GM12878 (cell line): Measurements from ENCODE around the gene ZBTB5. TPM values are rescaled to one million over a fixed set of nuclear protein-coding genes. Genes with fewer than 3 reads are reported as not detected.

Source experiments
- ATAC-seq: fragments of 200-7000 bp; cut with Tn5 transposase; 3 replicates; pipeline ENCODE4 v1.9.1; 2020; ENCODE audit warnings: mild to moderate bottlenecking, moderate library complexity
- BruUV-seq: library from RNA; stranded (reverse); fragments of 400-500 nt; replicated peaks from 2 replicates; lab custom pipeline; 2021; lab: Mats Ljungman, UMichigan
- CTCF ChIA-PET: fragments of 300-600 bp; sonication (Branson Sonifier 250); formaldehyde crosslinking; extraction: SDS; loops from one replicate; lab custom pipeline; 2021; ENCODE audit warnings: inconsistent platforms; lab: Yijun Ruan, JAX
- POLR2A ChIA-PET: fragments of 350-600 bp; formaldehyde crosslinking; extraction: SDS; loops from one replicate; lab custom pipeline; 2021; ENCODE audit warnings: inconsistent platforms; lab: Charles Lee
- RAD21 ChIA-PET: fragments of 300-600 bp; sonication (Branson Sonifier 250); formaldehyde crosslinking; loops from one replicate; lab custom pipeline; 2023; ENCODE audit warnings: antibody characterized with exemption; ENCODE audit not compliant: unreplicated experiment; lab: Charles Lee
- SMC1A ChIA-PET: fragments of 300-600 bp; sonication (Branson Sonifier 250); formaldehyde crosslinking; loops from one replicate; lab custom pipeline; 2023; ENCODE audit not compliant: unreplicated experiment, uncharacterized antibody; lab: Charles Lee
- DNase-seq: peaks from one replicate; pipeline ENCODE4 v3.0.0-alpha.2; 2011; ENCODE audit warnings: low read depth, low spot score
- FAIRE-seq: peaks from 3 replicates; lab custom pipeline; 2011; peaks lifted over from hg19 to GRCh38; lab: Jason Lieb, UNC
- H2AFZ ChIP-seq: 2 replicates; pipeline ENCODE4 v1.6.0; 2011; ENCODE audit warnings: low read depth, low read length, control low read depth; ENCODE audit not compliant: control insufficient read depth
- H3K27ac ChIP-seq: 2 replicates; pipeline ENCODE4 v1.5.1; 2011; ENCODE audit warnings: control low read depth; ENCODE audit not compliant: control insufficient read depth, insufficient read depth
- H3K27me3 ChIP-seq, 2 experiments: replicated peaks in 1 of 2; 2 replicates each; pipeline versions ENCODE4 v1.6.0 to v1.6.1; 2011; ENCODE audit warnings: low read length in 1 of 2; ENCODE audit not compliant: control insufficient read depth in 2 of 2, insufficient read depth in 2 of 2
- H3K36me3 ChIP-seq, 2 experiments: 2 replicates each; pipeline ENCODE4 v1.5.1; 2011; ENCODE audit warnings: low read length in 1 of 2; ENCODE audit not compliant: control insufficient read depth in 2 of 2, insufficient read depth in 2 of 2
- H3K4me1 ChIP-seq: 2 replicates; pipeline ENCODE4 v1.6.1; 2011; ENCODE audit warnings: mild to moderate bottlenecking, low read length, moderate library complexity, mixed read lengths; ENCODE audit not compliant: control insufficient read depth, insufficient read depth
- H3K4me2 ChIP-seq: 2 replicates; pipeline ENCODE4 v1.6.0; 2011; ENCODE audit warnings: control low read depth; ENCODE audit not compliant: control insufficient read depth, insufficient read depth
- H3K4me3 ChIP-seq: fragments of 200-600 bp; sonication (generic); 2 replicates; pipeline ENCODE4 v1.5.1; 2016
- H3K79me2 ChIP-seq: 2 replicates; pipeline ENCODE4 v1.6.0; 2011; ENCODE audit warnings: low read length; ENCODE audit not compliant: control insufficient read depth, insufficient read depth
- H3K9ac ChIP-seq: 2 replicates; pipeline ENCODE4 v1.8.0; 2011; ENCODE audit warnings: low read length, control low read depth, mixed read lengths; ENCODE audit not compliant: control insufficient read depth, insufficient read depth
- H3K9me3 ChIP-seq: replicated peaks from 3 replicates; pipeline ENCODE4 v1.5.1; 2011; ENCODE audit warnings: mild to moderate bottlenecking, low read length; ENCODE audit not compliant: control insufficient read depth, insufficient read depth
- H4K20me1 ChIP-seq: 2 replicates; pipeline ENCODE4 v1.6.0; 2011; ENCODE audit not compliant: control insufficient read depth, insufficient read depth
- IRF3 ChIP-seq: fragments of 450-650 bp; IDR thresholded peaks from 2 replicates; pipeline ENCODE4 v1.6.1; 2014; ENCODE audit warnings: mild to moderate bottlenecking
- KAT2A ChIP-seq: conservative IDR thresholded peaks from 2 replicates; pipeline ENCODE4 v1.6.1; 2011; ENCODE audit warnings: low read depth, low read length; ENCODE audit not compliant: control insufficient read depth
- MAX ChIP-seq: IDR thresholded peaks from 2 replicates; pipeline ENCODE4 v1.6.1; 2012; ENCODE audit warnings: low read depth, low read length, improper control_type of control experiment
- POU2F2 ChIP-seq: IDR thresholded peaks from 3 replicates; pipeline ENCODE4 v1.6.1; 2011; ENCODE audit warnings: low read depth, mild to moderate bottlenecking, low read length, borderline replicate concordance
- REST ChIP-seq: IDR thresholded peaks from 2 replicates; pipeline ENCODE4 v1.6.1; 2012; ENCODE audit warnings: mild to moderate bottlenecking, low read depth, low read length
- SIN3A ChIP-seq: IDR thresholded peaks from 2 replicates; pipeline ENCODE4 v1.6.1; 2012; ENCODE audit warnings: low read depth, low read length, improper control_type of control experiment
- SMARCA5 ChIP-seq: fragments of 450-650 bp; IDR thresholded peaks from 2 replicates; pipeline ENCODE4 v1.6.1; 2017; ENCODE audit warnings: mild to moderate bottlenecking
- TCF12 ChIP-seq: IDR thresholded peaks from 2 replicates; pipeline ENCODE4 v1.6.1; 2011; ENCODE audit warnings: low read depth, mild to moderate bottlenecking, low read length
- USF1 ChIP-seq: IDR thresholded peaks from 2 replicates; pipeline ENCODE4 v1.6.1; 2011; ENCODE audit warnings: borderline replicate concordance, low read depth, mild to moderate bottlenecking, moderate library complexity, mixed read lengths, low read length; ENCODE audit not compliant: insufficient read depth; ENCODE audit errors: extremely low read length
- ZZZ3 ChIP-seq: IDR thresholded peaks from 2 replicates; pipeline ENCODE4 v1.6.1; 2011; ENCODE audit warnings: low read depth; ENCODE audit not compliant: control insufficient read depth, insufficient read length
- WGBS: methylation state at CpG from one replicate; pipeline ENCODE4 v1.1.6; 2016; ENCODE audit warnings: low lambda C conversion rate; ENCODE audit not compliant: insufficient replicate concordance, insufficient coverage; ENCODE audit errors: missing lambda C conversion rate; 5-methylcytosine and 5-hydroxymethylcytosine counted together
- in situ Hi-C: fragments of 300-500 bp; cut with MboI; formaldehyde crosslinking; loops from 9 replicates; pipeline ENCODE4 v1.14.3; 2018; ENCODE audit warnings: mixed read lengths
- intact Hi-C: fragments of 100-400 bp; cut with micrococcal nuclease; formaldehyde crosslinking; loops from one replicate; pipeline ENCODE4 v1.14.2; 2022; ENCODE audit not compliant: unreplicated experiment
- polyA plus RNA-seq, 11 experiments: library from polyadenylated mRNA; depleted of rRNA in 4 of 11; unstranded in 6 of 11; stranded (reverse) in 5 of 11; fragments of >200 nt; fragmentation: Nextera tagmentation in 4 of 11; fragmentation: Illumina TruSeq in 1 of 11; extraction: Ambion mirVana in 4 of 11; extraction: Trizol in 1 of 11; gene quantifications; 1 replicate in 1 of 11; 2 replicates in 10 of 11; pipeline versions ENCODE4 v1.2.1 to v1.2.3, GENCODE V29; 2011 to 2016; ENCODE audit warnings: inconsistent platforms in 2 of 11, missing spikeins in 2 of 11, low read depth in 1 of 11
- total RNA-seq, 4 experiments: library from RNA; depleted of rRNA in 3 of 4; stranded (reverse); fragments of >200 nt in 3 of 4; fragmentation: Illumina TruSeq in 1 of 4; extraction: Trizol in 1 of 4; gene quantifications; 2 replicates each; pipeline versions ENCODE4 v1.2.1 to v1.2.3, GENCODE V29; 2013 to 2021
- TF ChIP-seq, protein P1 (sequence below): fragments of 450-650 bp; IDR thresholded peaks from 2 replicates; pipeline ENCODE4 v1.6.1; 2018; ENCODE audit warnings: borderline replicate concordance, mild to moderate bottlenecking; ENCODE audit not compliant: partially characterized antibody
- TF ChIP-seq, protein P2 (sequence below): fragments of 450-650 bp; IDR thresholded peaks from 2 replicates; pipeline ENCODE4 v1.6.1; 2018; ENCODE audit warnings: mild to moderate bottlenecking, low read depth, moderate library complexity; ENCODE audit not compliant: partially characterized antibody

Gene ZBTB5
- total and polyA plus RNA-seq, 10 of the 15 experiments (the other 5 are each of a cell fraction or from before 2014, with no cell fraction given), result 1.4 to 32.5 (median 12.1) TPM

GRCh38 chr9:37413311-37413710 lies 51.9 kb downstream of the ZBTB5 start:
- no peak overlapping the region for H2AFZ ChIP-seq
- no peak overlapping the region for H3K4me3 ChIP-seq
- intact Hi-C loops, result no loop called here
- CTCF ChIA-PET, result interaction anchor here (0.7 to 15.1 kb wide), 9 partner anchors 11 to 540 kb away, joined by 3 to 220 read pairs (median 4); no protein-coding TSS in a partner anchor
- SMC1A ChIA-PET, result interaction anchor here (1.0 to 1.9 kb wide), 14 partner anchors 10 to 420 kb away, joined by 3 to 5 read pairs (median 3); no protein-coding TSS in a partner anchor
- RAD21 ChIA-PET, result interaction anchor here (0.7 to 3.1 kb wide), 3 partner anchors 9 to 11 kb away, joined by 3 to 31 read pairs (median 4); partner anchors contain the start of gene GRHPR
- H3K9me3 ChIP-seq, result no peaks in the 10 kb centered on the region
- BruUV-seq, result no TSS peak
- H3K36me3 ChIP-seq, result no peaks in the 10 kb centered on the region
- H3K27ac ChIP-seq, result no peak overlapping the region
- no peak for DNase-seq
- ATAC-seq, result no peak
- in situ Hi-C loops, result no loop called here
- H4K20me1 ChIP-seq, result no peaks in the 10 kb centered on the region
- H3K9ac ChIP-seq, result no peak overlapping the region
- POLR2A ChIA-PET, result interaction anchor here (0.8 to 15.5 kb wide), 7 partner anchors 9 to 392 kb away, joined by 3 to 212 read pairs (median 4); partner anchors contain the start of genes GRHPR and POLR1E
- WGBS, result 96% methylated on average over 4 of the region's 4 CpGs
- H3K79me2 ChIP-seq, result peaks cover 23% of the 10 kb centered on the region
- no peak for FAIRE-seq
- H3K27me3 ChIP-seq, result no peaks in the 10 kb centered on the region
- H3K4me1 ChIP-seq, result peaks cover 61% of the 10 kb centered on the region
- H3K4me2 ChIP-seq, result no peak overlapping the region
- TF ChIP-seq, protein P1, sequence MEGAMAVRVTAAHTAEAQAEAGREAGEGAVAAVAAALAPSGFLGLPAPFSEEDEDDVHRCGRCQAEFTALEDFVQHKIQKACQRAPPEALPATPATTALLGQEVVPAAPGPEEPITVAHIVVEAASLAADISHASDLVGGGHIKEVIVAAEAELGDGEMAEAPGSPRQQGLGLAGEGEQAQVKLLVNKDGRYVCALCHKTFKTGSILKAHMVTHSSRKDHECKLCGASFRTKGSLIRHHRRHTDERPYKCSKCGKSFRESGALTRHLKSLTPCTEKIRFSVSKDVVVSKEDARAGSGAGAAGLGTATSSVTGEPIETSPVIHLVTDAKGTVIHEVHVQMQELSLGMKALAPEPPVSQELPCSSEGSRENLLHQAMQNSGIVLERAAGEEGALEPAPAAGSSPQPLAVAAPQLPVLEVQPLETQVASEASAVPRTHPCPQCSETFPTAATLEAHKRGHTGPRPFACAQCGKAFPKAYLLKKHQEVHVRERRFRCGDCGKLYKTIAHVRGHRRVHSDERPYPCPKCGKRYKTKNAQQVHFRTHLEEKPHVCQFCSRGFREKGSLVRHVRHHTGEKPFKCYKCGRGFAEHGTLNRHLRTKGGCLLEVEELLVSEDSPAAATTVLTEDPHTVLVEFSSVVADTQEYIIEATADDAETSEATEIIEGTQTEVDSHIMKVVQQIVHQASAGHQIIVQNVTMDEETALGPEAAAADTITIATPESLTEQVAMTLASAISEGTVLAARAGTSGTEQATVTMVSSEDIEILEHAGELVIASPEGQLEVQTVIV, result no peak
- TF ChIP-seq TCF12, result no peak
- TF ChIP-seq ZZZ3, result no peak
- no peak for TF ChIP-seq KAT2A
- no peak for TF ChIP-seq MAX
- no peak for TF ChIP-seq REST
- no peak for TF ChIP-seq SMARCA5
- no peak for TF ChIP-seq POU2F2
- TF ChIP-seq, protein P2, sequence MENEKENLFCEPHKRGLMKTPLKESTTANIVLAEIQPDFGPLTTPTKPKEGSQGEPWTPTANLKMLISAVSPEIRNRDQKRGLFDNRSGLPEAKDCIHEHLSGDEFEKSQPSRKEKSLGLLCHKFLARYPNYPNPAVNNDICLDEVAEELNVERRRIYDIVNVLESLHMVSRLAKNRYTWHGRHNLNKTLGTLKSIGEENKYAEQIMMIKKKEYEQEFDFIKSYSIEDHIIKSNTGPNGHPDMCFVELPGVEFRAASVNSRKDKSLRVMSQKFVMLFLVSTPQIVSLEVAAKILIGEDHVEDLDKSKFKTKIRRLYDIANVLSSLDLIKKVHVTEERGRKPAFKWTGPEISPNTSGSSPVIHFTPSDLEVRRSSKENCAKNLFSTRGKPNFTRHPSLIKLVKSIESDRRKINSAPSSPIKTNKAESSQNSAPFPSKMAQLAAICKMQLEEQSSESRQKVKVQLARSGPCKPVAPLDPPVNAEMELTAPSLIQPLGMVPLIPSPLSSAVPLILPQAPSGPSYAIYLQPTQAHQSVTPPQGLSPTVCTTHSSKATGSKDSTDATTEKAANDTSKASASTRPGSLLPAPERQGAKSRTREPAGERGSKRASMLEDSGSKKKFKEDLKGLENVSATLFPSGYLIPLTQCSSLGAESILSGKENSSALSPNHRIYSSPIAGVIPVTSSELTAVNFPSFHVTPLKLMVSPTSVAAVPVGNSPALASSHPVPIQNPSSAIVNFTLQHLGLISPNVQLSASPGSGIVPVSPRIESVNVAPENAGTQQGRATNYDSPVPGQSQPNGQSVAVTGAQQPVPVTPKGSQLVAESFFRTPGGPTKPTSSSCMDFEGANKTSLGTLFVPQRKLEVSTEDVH, result no peak
- TF ChIP-seq USF1, result no peak
- no peak for TF ChIP-seq SIN3A
- TF ChIP-seq IRF3, result no peak
